ENCODE measurements around the gene DACT1. TPM values are rescaled to one million over a fixed set of nuclear protein-coding genes. Genes with fewer than 3 reads are reported as not detected.
"Not testable (repeated sequence)": the region's sequence is repeated elsewhere in the genome, so short reads cannot be mapped to it uniquely, and the experiment has no call there.

The DACT1 gene, protein sequence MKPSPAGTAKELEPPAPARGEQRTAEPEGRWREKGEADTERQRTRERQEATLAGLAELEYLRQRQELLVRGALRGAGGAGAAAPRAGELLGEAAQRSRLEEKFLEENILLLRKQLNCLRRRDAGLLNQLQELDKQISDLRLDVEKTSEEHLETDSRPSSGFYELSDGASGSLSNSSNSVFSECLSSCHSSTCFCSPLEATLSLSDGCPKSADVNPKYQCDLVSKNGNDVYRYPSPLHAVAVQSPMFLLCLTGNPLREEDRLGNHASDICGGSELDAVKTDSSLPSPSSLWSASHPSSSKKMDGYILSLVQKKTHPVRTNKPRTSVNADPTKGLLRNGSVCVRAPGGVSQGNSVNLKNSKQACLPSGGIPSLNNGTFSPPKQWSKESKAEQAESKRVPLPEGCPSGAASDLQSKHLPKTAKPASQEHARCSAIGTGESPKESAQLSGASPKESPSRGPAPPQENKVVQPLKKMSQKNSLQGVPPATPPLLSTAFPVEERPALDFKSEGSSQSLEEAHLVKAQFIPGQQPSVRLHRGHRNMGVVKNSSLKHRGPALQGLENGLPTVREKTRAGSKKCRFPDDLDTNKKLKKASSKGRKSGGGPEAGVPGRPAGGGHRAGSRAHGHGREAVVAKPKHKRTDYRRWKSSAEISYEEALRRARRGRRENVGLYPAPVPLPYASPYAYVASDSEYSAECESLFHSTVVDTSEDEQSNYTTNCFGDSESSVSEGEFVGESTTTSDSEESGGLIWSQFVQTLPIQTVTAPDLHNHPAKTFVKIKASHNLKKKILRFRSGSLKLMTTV
- polyA plus RNA-seq (ENCODE audit: insufficient read length in 3 of 3), result 10 to 100 TPM; 23.4 to 34.4 (median 31.7) TPM
- long read RNA-seq, donor 1, partial matches to known transcripts, result 0 of 5 reads
- long read RNA-seq, donor 1, other reads (novel, unspliced or antisense), result 0 of 5 reads
- long read RNA-seq, donor 2, transcript DACT1-202 (4 exons, 3,734 nt), result major isoform, 9 of 15 reads
- long read RNA-seq, donor 2, transcript DACT1-201 (4 exons, 2,571 nt), result minor isoform, 6 of 15 reads
- long read RNA-seq, donor 2, partial matches to known transcripts, result 0 of 15 reads
- long read RNA-seq, donor 2, other reads (novel, unspliced or antisense), result 0 of 15 reads
- long read RNA-seq, donor 3, transcript DACT1-202 (4 exons, 3,734 nt), result major isoform, 9 of 15 reads
- long read RNA-seq, donor 3, transcript DACT1-201 (4 exons, 2,571 nt), result minor isoform, 6 of 15 reads
- long read RNA-seq, donor 3, partial matches to known transcripts, result 0 of 15 reads
- long read RNA-seq, donor 3, other reads (novel, unspliced or antisense), result 0 of 15 reads
- long read RNA-seq, donor 4, partial matches to known transcripts, result 0 of 1 reads
- long read RNA-seq, donor 4, other reads (novel, unspliced or antisense), result 0 of 1 reads
- long read RNA-seq, donor 5, partial matches to known transcripts, result 0 of 4 reads
- long read RNA-seq, donor 5, other reads (novel, unspliced or antisense), result 0 of 4 reads
- long read RNA-seq, donor 6, partial matches to known transcripts, result 0 of 6 reads
- long read RNA-seq, donor 6, other reads (novel, unspliced or antisense), result 0 of 6 reads
- long read RNA-seq, donor 7, partial matches to known transcripts, result 0 of 3 reads
- long read RNA-seq, donor 7, other reads (novel, unspliced or antisense), result 0 of 3 reads
- long read RNA-seq, donor 8, transcript DACT1-202 (4 exons, 3,734 nt), result major isoform, 10 of 12 reads
- long read RNA-seq, donor 8, partial matches to known transcripts, result 0 of 12 reads
- long read RNA-seq, donor 8, other reads (novel, unspliced or antisense), result 0 of 12 reads
- long read RNA-seq, donor 9, transcript DACT1-202 (4 exons, 3,734 nt), result major isoform, 6 of 15 reads
- long read RNA-seq, donor 9, partial matches to known transcripts, result 6 of 15 reads
- long read RNA-seq, donor 9, other reads (novel, unspliced or antisense), result 0 of 15 reads
- long read RNA-seq, donor 10, transcript DACT1-202 (4 exons, 3,734 nt), result major isoform, 6 of 10 reads
- long read RNA-seq, donor 10, partial matches to known transcripts, result 0 of 10 reads
- long read RNA-seq, donor 10, other reads (novel, unspliced or antisense), result 0 of 10 reads
- long read RNA-seq, donor 11, partial matches to known transcripts, result 0 of 6 reads
- long read RNA-seq, donor 11, other reads (novel, unspliced or antisense), result 0 of 6 reads
- long read RNA-seq, donor 12, transcript DACT1-202 (4 exons, 3,734 nt), result major isoform, 7 of 10 reads
- long read RNA-seq, donor 12, partial matches to known transcripts, result 0 of 10 reads
- long read RNA-seq, donor 12, other reads (novel, unspliced or antisense), result 0 of 10 reads
- long read RNA-seq, donor 13, transcript DACT1-202 (4 exons, 3,734 nt), result major isoform, 5 of 5 reads
- long read RNA-seq, donor 13, partial matches to known transcripts, result 0 of 5 reads
- long read RNA-seq, donor 13, other reads (novel, unspliced or antisense), result 0 of 5 reads
- long read RNA-seq, donor 14, result 0 reads
- long read RNA-seq, donor 15, result 0 reads
- long read RNA-seq, donor 16, transcript DACT1-202 (4 exons, 3,734 nt), result major isoform, 7 of 26 reads
- long read RNA-seq, donor 16, partial matches to known transcripts, result 16 of 26 reads
- long read RNA-seq, donor 16, other reads (novel, unspliced or antisense), result 0 of 26 reads

DNA sequence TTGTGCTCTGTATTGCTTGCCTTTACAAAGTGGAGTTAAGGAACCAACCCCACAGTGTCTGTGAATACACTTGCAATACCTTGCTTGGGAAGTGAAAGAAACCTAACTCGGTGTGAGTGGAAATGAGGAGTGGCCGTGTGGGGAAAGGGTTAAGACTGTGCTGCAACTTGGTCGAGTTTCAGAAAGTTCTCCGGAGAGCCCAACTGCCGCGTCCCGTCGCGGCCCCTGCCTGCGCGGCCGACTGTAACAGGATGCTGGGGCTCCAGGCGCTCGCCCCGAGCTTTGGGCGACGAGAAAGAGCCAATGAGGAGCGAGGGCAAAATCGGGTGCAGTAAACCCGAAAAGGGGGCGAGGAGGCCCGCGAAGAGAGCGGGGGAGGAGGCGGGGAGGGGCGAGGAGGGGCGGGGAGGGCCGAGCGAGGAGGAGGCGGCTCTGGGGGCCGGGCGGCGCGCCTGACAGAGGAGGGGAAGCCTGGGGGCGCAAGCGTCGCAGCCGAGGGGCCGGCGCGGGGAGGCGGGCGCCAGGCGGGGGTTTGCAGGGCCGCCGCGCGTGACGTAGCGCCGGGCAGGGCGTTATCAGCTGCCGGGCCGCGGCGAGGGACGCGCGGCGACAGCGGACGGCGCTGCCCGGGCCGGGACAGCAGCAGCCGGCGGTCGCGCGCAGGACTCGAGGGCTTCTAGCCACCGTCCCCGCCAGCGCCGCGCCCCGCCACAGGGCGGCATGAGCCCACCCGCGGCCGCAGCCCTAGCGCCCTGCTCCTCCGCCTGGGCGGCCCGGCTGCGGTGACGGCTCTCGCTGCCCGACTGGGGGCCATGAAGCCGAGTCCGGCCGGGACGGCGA lies at the start of gene DACT1:
Gene DACT1 (plus strand): TSS at position 572 of the 840 bp plus-strand sequence. CDS start 241 bp downstream, at position 813.
- DNase-seq, result peak; percentile 83

DNA sequence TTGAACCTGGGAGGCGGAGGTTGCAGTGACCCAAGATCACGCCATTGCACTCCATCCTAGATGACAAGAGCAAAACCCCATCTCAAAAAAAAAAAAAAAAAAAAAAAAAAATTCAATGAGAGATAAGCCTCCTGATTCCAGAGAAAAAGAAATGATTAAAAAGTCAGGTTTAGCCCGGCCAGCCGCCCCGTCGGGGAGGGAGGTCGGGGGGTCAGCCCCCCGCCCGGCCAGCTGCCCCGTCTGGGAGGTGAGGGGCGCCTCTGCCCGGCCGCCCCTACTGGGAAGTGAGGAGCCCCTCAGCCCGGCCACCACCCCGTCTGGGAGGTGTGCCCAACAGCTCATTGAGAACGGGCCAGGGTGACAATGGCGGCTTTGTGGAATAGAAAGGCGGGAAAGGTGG lies 49.4 kb upstream of the DACT1 start:
- not testable (repeated sequence) for DNase-seq

DNA sequence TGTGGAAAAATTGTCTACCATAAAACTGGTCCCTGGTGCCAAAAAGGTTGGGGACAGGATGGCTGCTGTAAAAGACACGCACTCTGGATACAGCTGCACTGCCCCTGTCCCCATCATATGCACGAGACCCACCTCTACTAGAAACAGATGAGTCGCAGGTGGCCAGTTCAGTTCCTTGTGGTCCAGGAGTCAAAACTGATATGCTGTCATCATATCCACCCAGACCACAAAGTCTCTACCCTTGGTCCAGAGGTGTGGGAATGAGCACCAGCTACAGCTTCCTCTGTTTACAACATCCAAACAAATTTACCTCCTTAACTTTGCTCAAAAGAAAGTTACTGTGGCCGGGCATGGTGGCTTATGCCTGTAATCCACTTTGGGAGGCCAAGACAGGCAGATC lies 43.8 kb upstream of the DACT1 start:
- DNase-seq, result no peak

DNA sequence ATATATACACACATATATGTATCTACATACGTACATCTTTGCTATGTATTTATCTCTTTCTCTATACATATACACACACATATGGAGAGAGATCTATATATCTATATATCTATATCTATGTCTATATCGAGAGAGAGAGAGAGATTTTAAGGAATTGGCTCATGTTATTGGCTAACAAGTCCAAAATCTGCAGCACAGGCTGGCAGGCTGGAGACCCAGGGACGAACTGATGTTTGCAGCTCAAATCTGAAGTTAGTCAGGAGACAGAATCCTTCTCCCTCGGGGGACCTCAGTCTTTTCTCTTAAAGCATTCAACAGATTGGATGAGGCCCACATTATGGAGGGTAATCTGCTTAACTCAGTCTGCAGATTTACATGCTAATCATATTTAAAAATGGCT lies 40.7 kb upstream of the DACT1 start:
- DNase-seq, result no peak

DNA sequence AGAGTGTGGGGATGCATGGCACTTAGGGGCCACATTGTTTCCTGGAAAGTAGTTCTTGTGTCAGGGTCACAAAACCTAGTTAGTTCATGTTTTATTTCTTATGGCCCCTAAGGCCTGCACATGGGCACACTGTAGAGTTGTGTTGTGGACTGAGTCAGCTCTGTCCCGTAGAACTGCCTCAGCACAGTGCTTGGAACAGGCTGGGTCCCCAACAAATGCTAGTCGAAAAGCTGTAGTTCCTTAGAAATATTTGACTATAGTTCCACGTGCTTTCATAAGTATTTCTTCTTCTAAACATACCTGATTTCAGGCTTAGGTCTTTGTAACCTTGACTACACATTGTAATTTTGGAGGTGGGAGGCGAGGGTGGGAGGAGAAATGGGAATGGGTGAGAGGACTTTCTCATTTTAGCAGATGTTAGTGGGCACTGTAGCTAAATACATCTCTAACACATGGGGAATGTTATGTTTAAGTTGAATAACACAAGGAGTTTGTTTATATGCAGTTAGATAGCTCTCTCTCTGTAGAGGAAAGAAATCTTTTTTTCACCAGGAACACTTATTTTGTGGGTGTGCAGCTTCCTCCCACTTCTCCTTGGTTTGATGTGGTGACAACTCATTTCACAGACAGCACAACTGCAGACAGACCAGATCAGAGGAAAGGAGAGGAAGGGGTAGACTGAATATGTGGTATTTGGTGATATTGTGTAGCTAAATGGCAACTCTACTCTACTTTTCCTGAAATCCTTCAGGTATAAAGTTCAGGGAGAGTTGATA lies 39.5 kb upstream of the DACT1 start:
- DNase-seq, result no peak

DNA sequence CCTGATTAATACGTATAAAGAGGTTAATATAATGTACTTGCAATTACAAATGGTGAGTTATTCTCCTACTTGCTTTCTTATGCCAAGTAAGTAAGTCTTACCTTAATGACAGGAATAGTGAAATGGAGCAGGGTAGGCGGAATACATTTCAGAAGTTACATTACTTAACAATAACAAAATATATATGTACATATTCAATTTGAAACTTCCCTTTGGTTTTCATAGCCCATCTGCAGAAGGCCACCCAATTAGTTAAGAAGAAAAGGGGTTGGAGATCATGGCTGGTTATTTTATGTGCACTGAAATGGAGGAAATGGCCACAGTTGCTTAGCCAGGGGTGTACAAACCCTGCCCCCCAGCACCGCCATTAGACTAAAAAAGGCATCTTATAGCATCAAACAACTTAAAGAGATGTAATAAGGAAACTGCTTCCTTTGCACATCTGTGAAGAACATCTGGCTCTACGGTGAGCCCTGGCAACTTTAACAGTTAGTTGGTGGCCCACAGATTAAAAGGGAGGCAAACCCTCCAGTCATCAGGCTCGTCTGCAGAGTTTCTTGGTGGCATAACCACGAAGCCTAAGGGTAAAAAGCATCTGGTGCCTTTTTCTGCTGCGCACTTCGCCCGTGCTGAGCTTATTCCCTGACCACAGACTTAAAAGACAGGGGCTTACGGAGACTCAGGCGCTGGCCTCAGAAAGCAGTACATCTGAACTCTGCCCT lies 38.8 kb upstream of the DACT1 start:
- no peak for DNase-seq

DNA sequence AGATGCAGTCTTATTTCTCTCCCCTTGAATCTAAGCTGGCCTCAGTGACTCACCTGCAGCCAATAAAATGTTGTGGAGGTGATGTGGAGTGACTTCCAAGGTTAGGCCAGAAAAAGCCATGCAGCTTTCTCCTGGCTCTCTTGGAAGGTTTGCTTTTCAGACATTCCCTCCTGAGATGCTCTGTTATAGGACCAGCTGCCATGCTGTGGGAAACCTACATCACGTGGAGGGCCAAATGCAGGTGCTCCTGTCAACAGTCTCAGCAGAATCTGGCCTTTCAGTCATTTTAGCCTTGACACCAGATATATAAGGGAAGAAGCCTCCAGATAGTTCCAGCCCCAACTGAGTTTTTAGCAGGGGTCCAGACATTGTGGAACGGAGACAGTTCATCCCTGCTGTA lies 38.1 kb upstream of the DACT1 start:
- DNase-seq, result no peak

DNA sequence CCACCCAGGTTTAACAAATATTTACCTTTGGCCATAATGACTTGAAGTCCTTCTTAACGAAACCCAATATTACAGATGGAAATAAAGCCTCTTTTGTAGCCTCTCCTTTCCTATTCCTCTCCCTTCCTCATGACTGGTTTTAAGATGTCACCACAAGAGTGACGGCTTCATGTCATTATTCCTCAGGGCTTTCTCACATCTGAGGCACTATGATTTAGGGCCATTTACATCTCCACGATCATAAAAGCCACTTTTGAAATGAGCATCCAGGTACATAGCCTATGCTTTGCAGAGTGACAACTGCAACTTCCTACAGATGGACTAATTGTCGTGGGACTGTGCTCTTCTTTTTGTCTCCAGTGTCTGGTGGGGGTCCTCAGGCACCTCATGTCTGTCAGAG lies 32.3 kb upstream of the DACT1 start:
- no peak for DNase-seq

DNA sequence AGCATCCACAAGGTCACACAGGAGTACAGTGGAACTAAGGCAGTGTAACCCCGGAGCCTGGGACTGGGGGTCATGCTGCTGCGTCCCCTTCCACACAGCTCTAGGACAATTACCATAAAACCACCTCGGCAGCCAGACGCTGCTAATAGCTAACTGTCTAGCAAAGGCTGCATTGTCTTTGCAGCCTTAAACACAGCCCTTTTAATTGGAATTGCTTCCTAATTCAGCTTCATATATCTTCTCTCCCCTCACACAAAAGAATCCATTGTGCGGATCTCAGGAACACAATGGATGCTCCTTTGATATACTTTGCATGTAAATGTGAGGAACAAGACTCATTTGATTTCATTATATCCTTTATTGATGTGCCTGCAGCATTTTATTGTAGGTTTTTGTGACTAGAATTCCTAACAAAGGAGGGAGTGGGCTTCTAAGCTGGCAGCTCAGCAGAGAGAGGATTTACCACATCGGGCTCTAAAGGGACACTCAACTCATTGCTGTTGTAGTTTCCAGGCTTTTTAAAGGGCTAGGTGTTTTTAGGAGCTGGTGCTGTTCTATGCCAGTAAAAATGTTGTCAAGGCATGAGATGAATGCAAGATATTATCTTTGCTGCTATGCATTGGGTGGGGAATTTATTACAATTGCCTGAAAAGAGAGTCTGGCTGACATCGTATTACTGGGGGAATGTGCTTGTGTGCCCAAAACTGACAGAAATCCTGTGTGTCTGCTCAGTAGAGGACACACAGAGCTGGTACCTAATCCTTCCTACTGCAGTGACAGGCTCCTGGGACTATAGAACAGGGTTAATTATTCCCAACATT lies 30.4 kb upstream of the DACT1 start:
- no peak for DNase-seq

DNA sequence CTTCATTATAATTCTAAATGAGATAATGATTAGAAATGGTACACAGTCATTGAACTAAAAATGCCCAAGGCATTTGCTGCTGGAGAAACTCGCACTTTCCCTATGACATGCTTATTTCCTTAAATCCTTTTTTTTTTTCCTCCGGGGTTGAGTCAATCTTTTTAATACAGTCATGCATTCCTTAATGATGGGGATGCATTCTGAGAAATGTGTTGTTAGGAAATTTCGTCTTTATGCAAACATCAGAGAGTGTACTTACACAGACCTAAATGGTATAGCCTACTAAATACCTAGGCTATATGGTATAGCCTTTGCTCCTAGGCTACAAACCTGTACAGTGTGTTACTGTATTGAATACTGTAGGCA lies 29.8 kb upstream of the DACT1 start:
- DNase-seq, result no peak

DNA sequence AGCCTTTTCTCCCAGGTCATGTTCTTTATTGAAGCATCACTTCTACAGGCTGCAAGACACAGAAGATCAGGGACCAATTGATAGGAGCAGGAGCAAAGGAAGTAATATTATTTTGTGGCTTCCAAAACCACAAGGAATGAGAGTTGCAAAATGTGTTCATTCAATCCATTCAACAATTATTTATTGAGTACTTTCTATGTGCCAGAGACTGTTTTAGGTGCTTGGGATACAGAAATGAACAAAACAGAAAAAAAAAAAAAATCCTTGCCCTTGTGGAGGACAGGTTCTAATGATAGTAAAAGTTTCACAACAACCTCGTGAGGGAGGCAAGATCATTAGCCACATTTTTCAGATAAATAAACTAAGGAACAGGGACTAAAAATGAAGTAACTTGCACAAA lies 20.1 kb upstream of the DACT1 start:
- DNase-seq, result no peak

DNA sequence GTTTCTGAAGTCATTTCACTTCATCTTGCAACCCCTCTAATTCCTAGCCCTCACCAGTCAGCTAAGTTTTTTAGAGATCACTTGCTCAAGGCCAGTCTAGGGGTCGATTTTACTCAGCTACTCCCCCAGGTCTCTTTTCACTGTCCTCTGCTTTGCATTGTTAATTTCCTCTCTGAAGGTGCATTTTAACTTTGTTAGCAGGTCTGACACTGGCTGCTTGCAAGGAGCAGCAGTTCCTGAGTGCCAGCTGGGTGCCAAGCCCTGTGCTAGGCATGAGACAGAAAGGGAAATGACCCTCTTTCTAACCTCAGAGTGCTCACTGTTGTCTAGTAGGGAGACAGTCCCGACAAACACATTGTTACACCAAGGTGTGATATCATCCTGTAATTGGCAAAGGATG lies 17.8 kb upstream of the DACT1 start:
- no peak for DNase-seq

DNA sequence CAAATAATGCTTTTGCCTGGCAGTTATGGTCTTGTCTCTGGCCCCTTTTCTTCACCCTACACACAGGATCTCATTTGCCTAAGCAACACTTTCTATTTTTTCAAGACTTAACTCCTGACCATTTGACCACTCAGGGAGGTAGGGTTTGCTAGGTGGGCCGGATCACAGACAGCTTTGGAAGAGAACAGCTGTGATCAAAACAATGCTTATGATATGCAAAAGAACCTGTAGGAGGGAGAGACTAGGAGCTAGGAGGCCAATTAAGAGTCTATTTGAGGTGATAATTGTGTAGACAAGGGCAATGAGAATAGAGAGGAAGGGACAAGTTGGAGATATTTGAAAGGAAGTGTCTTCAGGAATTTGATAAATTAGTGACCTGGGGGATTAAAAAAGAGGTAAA lies 12.3 kb upstream of the DACT1 start:
- no peak for DNase-seq

DNA sequence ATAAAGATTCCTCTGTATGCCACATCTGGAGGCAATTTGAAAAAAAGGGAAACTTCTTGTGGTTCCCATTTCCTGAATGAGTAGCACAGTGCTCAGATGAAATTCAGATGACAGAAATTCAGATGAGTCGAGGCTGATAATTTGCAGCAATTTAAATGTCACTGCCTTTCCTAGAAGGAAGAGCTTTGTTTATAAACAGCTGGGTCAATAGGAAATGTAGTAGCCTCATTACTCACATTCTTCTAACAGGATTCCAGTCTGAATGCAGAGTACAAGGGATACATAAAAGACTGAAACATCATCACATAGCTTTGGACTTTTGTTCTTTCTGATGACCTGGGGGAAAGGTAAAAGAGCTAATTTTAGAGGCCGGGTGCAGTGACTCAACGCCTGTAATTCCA lies 11.3 kb upstream of the DACT1 start:
- no peak for DNase-seq

DNA sequence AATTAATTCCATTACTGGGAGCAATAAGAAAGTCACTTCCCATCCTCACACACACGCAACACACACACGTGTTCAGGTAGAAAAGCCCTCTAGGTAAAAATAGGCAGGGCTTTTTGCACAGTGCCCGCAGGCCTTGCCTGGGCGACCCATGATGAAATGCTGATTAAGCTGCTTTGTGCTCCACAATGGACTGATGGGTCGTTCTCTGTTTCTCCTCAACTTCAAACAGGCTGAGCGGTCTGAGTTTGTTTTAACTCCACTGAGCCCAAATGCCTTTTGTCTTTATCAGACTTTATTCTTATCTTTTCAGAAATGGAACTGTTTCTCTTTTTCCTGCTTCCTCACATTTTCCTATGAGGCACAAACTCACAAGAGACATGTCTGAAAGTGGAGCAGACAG lies 9.4 kb upstream of the DACT1 start:
- DNase-seq, result no peak

DNA sequence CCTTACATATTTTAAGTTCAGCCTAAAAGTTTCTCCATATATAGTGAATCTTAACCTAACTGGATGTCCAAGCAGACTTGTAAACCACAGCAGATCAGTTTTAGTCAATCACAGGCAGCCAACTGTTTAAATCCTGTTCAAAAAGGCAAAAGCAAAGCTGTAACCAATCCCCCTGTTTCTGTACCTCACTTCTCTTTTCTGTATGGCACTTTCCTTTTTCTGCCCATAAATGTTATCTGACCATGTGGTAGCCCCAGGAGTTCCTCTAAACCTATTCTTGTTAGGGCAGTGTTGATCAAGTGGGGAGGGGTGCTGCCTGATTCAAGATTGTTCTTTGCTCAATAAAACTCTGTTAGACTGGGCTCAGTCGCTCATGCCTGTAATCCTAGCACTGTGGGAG lies 8.5 kb upstream of the DACT1 start:
- no peak for DNase-seq
